ENCODE data around the gene ARID4B.

The ARID4B gene

DNA sequence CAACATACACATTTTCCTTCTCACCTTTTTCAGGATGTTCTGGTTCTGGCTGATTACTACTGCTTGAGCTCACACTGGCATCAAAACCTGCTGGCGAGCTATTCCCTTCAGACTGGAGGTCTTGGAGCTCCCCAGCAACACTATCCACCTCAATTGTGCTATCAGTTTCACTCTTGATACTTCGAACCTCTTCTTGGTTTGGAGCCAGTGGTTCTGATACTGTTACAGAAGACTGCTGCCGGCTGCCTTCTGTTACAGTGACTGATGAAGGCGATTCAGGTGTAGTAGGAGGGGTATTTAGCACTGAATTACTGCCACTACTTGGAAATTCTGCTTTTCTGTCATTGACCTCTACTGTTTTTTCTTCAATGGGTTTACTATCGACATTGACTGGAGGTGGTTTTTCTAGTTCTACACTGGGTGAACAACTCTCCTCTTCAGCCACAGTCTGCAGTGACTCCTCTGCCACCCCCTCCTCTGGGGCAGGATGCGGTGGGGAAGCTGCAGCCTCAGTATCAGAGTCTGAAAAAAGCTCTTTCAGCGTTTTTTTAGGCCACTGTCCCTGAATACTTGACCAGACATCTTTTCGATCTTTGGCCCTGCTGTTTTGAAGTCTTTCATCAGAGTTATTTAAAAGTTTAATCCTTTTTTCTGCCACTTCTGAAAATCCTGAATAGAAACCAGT is 146.3 kb downstream of the ARID4B start:
- TF ChIP-seq, protein P1, sequence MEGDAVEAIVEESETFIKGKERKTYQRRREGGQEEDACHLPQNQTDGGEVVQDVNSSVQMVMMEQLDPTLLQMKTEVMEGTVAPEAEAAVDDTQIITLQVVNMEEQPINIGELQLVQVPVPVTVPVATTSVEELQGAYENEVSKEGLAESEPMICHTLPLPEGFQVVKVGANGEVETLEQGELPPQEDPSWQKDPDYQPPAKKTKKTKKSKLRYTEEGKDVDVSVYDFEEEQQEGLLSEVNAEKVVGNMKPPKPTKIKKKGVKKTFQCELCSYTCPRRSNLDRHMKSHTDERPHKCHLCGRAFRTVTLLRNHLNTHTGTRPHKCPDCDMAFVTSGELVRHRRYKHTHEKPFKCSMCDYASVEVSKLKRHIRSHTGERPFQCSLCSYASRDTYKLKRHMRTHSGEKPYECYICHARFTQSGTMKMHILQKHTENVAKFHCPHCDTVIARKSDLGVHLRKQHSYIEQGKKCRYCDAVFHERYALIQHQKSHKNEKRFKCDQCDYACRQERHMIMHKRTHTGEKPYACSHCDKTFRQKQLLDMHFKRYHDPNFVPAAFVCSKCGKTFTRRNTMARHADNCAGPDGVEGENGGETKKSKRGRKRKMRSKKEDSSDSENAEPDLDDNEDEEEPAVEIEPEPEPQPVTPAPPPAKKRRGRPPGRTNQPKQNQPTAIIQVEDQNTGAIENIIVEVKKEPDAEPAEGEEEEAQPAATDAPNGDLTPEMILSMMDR (IDR thresholded peaks at IDR 0.05) = no peak
- no peak for TF ChIP-seq ZFX (IDR thresholded peaks at IDR 0.05; ENCODE audit: borderline replicate concordance)

DNA sequence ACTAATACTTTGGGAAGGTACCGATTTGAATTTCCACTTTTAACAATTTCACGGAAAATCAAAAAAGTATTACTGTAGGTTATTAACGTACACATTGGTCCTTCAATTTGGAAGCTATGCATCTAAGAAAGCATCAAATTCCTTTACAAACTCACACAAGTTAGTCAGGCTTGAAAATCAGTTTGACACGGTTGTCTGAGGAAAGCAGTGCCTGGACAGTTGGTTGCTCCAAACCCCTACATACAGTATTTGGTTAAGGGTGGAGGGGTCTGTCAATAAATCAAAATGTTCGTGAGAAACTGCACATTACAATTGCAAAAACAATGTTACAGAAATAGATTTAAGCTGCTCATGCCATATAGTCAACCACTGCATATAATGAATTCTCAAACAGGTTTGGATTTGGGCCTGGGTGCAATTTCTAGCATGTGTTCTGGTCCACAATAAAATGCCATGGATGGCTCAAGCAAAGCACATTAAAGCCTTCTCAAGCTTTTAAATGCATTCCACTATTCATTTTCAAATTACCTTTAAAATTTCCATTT is 147.0 kb downstream of the ARID4B start:
- no peak overlapping the region for H3K27ac ChIP-seq
- no peak for TF ChIP-seq ZFX (IDR thresholded peaks at IDR 0.05; ENCODE audit: borderline replicate concordance)
- TF ChIP-seq, protein P1 (IDR thresholded peaks at IDR 0.05) = no peak

More for the DNA sequence above, 146.3 kb downstream of the ARID4B start:
- no peak overlapping the region for H3K27ac ChIP-seq

DNA sequence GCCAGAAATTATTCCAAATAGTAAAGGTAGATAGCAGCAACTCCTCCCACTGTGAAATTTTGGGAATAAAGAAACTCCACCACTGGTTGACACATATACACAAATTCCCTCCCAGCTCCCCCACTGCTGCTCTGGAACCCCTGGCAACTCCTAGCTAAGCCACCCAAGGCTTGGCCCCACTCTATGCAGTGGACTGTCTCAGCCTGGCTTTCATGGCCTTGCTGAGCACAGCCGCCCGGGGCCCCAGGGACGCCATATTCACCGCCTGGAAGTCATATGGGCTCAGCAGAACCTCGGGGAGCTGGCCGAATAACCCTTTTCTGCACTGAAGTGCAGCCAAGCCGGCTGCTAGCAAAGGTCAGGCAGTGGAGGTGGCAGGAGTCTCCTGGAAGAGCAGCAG is 151.5 kb downstream of the ARID4B start:
- no peak for TF ChIP-seq ZFX (IDR thresholded peaks at IDR 0.05; ENCODE audit: borderline replicate concordance)
- TF ChIP-seq, protein P1 (IDR thresholded peaks at IDR 0.05) = no peak
- no peak overlapping the region for H3K27ac ChIP-seq

DNA sequence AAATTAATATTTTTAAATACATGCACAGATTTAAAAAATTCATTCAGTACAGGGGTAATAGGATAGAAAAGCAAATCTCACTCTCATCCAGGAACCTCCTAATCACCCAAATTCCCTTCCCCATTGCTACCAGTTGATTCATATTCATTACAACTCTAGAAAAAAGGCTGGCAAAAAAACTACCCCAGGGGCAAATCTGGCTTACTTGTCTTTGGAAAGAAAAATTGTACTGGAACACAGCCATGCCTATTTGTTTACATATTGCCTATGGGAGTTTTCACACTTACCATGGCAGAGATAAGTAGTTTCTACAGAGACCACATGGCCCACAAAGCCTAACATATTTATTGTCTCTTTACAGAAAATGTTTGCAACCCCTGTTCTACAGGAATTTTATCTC is 158.0 kb downstream of the ARID4B start:
- H3K27ac ChIP-seq = no peak overlapping the region
- TF ChIP-seq ZFX (IDR thresholded peaks at IDR 0.05; ENCODE audit: borderline replicate concordance) = no peak
- TF ChIP-seq, protein P1 (IDR thresholded peaks at IDR 0.05) = no peak

DNA sequence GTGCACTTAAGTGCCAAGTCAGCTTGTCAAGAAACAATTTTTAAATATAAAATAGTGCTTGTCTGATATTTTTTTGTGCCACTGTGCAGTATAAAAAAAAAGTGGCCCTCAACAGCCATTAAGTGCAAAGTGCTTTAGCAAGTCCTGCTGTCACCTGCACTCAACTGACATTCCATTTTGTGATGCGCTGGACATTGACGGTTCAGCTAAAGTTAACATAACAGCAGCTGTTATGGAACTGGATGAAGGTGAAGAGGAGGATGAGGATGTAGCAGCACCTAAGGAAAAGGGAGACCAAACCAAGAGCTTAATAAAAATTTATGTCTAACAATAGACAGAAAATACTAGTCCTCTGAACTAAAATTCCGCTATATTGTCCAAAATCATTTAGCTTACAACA is 159.6 kb downstream of the ARID4B start:
- TF ChIP-seq ZFX (IDR thresholded peaks at IDR 0.05; ENCODE audit: borderline replicate concordance) = no peak
- TF ChIP-seq, protein P1 (IDR thresholded peaks at IDR 0.05) = no peak
- H3K27ac ChIP-seq = no peak overlapping the region

DNA sequence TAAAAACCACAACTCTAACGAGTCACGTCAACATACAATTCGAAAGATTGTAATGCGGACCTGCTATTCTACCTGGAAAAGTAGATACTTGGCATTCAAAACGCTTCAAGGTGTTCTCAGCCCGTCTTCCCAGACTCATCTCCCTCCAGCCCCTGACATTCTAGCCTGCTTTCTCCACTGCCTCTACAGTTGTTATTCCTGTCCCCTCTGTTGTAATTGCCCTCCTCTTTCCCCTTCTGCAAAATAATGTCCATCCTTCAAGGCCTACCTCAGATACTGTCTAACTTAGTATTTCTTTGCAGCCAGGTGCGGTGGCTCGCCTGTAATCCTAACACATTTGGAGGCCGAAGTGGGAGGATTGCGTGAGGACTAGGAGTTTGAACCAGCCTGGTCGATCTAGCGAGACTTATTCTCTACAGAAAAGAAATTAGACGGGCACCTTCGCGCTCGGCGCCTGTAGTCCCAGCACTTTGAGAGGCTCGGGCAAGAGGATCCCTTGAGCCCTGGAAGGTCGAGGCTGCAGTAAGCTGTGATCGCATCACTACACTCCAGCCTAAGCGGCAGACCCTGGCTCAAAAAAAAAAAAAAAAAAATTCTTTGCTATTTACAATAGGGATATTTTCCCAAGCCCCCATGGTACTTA is 166.2 kb downstream of the ARID4B start:
- peak overlapping the region; percentile 92 for H3K27ac ChIP-seq
- TF ChIP-seq, protein P1 (IDR thresholded peaks at IDR 0.05) = no peak
- TF ChIP-seq ZFX (IDR thresholded peaks at IDR 0.05; ENCODE audit: borderline replicate concordance) = no peak
